BJ (cell line): ENCODE results near the gene DLG4. TPM values are rescaled to one million over a fixed set of nuclear protein-coding genes. Genes with fewer than 3 reads are reported as not detected.

ENCODE experiments used
- CTCF ChIA-PET: fragments of 350-600 bp; formaldehyde crosslinking; extraction: SDS; loops from one replicate; lab custom pipeline; 2021; ENCODE audit warnings: antibody characterized with exemption, inconsistent platforms; lab: Yijun Ruan, JAX
- POLR2A ChIA-PET: fragments of 300-600 bp; sonication (Branson Sonifier 250); formaldehyde crosslinking; extraction: SDS; loops from one replicate; lab custom pipeline; 2021; ENCODE audit warnings: antibody characterized with exemption; lab: Charles Lee
- DNase-seq: peaks from one replicate; pipeline ENCODE4 v3.0.0-alpha.2; 2011; ENCODE audit warnings: low read depth
- H3K27me3 ChIP-seq: 2 replicates; pipeline ENCODE4 v1.6.0; 2011; ENCODE audit warnings: low read length; ENCODE audit not compliant: control insufficient read depth, insufficient read depth
- H3K36me3 ChIP-seq: 2 replicates; pipeline ENCODE4 v1.5.1; 2011; ENCODE audit warnings: low read length; ENCODE audit not compliant: control insufficient read depth, insufficient read depth
- H3K4me3 ChIP-seq: 2 replicates; pipeline ENCODE4 v1.5.1; 2011; ENCODE audit warnings: low read depth, mild to moderate bottlenecking, control low read depth, low read length
- CTCF ChIP-seq: IDR thresholded peaks from 2 replicates; pipeline ENCODE4 v1.5.1; 2011; ENCODE audit warnings: low read depth, mild to moderate bottlenecking, control low read depth, inconsistent platforms, low read length, moderate library complexity; ENCODE audit not compliant: insufficient read depth
- polyA plus RNA-seq: library from polyadenylated mRNA; depleted of rRNA; stranded (reverse); fragments of >200 nt; gene quantifications from 2 replicates; pipeline ENCODE4 v1.2.3, GENCODE V29; 2011

The DLG4 gene
- polyA plus RNA-seq, 1 experiment, result 20.4 TPM

DNA sequence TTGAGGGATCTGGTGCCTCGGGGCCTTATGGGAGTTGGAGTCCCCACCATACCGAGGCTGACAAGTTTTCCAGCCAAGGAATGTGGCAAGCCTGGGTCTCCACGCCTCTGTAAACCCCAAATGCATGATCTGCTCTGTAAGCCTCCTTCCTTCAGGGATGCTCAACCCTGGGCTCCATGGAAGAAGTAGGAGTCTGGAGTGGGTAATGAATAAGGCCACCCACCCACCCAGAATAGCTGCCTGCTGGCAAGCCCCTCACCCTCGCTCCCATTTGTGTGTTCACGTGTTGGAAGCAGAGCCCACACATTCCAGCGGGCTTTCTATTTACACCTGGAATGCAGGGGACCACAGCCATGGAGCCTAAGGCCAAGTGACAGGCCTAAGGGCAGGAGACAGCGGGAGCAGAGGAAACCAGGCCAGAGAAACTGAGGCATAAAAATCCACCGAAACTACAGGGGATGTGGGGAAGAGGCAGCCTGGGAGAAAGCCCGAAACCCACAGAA lies 4.4 kb downstream of the DLG4 start:
- Histone ChIP-seq H3K36me3 (no peaks in the 10 kb centered on the region), H3K27me3 (no peaks in the 10 kb centered on the region), H3K4me3 (peak overlapping the region; percentile 66)
- no peak for TF ChIP-seq CTCF
- DNase-seq, result no peak
- ChIA-PET CTCF (interaction anchor here (1.0 to 2.3 kb wide), 5 partner anchors 29 to 170 kb away, joined by 3 to 11 read pairs (median 4); no protein-coding TSS in a partner anchor), POLR2A (interaction anchor here (0.6 kb wide), 1 partner anchor 24 kb away, joined by 3 read pairs; the partner anchor contains the start of gene PHF23)

DNA sequence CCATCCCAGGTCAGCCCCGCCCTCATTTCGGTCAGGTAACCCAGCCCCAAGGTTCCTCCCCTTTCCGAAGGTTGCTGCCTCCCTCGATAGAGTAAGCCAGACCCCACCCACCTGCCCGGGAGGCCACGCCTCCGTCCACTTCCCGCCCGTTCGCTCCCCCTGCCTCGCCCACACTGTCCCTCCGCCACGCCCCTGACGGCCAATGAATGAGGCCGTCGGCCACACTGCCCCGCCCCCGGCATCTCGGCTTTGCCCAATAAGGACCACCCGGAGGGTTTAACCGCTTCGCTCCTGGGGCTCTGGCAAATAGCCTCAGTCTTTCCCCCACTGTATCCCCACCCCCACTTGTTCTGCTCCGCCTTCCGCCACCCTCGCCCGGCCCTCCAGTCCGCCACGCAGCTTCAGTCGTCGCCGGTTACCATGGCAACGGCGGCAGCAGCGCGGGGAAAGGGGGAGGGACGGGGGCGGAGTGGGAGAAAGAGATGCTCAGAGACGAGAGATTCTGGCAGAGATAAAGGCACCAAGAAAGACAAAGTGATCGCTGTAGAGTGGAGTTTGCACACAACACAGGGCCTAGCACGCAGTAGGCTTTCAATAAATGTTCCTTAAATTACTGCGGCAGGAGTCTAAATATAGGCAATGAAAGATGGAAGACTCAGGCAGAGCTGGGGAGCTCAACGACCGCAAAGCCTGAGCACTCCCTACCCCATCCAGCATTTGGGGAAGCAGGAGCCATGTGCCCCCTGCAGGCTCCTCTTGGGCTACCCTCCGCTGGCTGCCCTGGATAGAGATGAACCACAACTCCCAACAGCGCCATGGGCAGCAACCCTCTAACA lies 5.1 kb downstream of the DLG4 start:
- TF ChIP-seq CTCF, result peak; percentile 71
- Histone ChIP-seq H3K27me3 (no peaks in the 10 kb centered on the region), H3K4me3 (peak overlapping the region; percentile 38), H3K36me3 (no peaks in the 10 kb centered on the region)
- DNase-seq, result peak; percentile 71
- POLR2A ChIA-PET, result no interaction called here
- CTCF ChIA-PET, result interaction anchor here (1.1 to 2.3 kb wide), 5 partner anchors 20 to 170 kb away, joined by 3 to 11 read pairs (median 4); partner anchors contain the start of genes DVL2 and SLC16A11

GRCh38 chr17:7213895-7214299 lies 5.7 kb downstream of the DLG4 start:
- ChIA-PET POLR2A (no interaction called here), CTCF (interaction anchor here (1.1 to 2.3 kb wide), 5 partner anchors 21 to 170 kb away, joined by 3 to 11 read pairs (median 4); partner anchors contain the start of genes DVL2 and SLC16A11)
- peak; percentile 45 for TF ChIP-seq CTCF
- H3K27me3 ChIP-seq, result no peaks in the 10 kb centered on the region
- peak overlapping the region; percentile 38 for H3K4me3 ChIP-seq
- H3K36me3 ChIP-seq, result no peaks in the 10 kb centered on the region
- DNase-seq, result no peak

DNA sequence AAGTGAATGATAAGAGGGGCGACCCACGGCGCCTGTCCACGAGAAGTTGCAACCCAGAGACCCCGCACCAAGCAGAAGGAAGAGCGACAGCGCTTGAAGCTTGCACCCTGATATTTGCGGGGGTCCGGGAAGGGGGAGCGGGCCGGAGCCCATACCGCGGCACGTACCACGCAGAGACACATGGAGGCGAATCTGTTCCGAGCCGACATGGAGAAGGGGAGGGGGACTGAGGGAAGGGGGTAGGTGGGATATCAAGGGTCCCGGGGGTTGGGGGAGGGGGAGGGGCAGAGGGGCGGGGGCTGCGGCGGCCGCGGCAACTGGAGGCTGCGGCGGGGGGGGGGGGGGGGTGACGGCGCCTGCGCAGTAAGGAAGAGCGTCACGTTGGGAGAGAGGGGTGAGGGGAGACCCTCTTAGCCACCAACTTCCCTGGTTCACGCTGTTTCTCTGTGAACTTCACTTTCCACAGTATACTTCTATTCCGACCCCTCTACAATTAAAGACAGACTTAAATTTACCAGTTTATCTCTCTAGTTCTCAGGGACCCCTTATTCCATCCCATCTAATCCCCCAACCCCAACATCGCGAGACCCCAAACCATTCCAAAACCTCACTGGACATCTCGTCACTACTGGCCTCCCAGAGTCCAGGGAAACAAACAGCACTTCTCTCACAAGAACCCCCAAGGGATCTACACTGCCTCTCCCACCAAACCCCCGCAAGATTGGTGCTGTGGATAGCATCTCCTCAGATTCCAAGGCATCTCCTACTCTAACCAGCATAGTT lies 8.0 kb downstream of the DLG4 start:
- ChIA-PET CTCF (no interaction called here), POLR2A (no interaction called here)
- Histone ChIP-seq H3K27me3 (no peaks in the 10 kb centered on the region), H3K36me3 (peaks cover 2% of the 10 kb centered on the region; the same call in 1 of the 2 replicates), H3K4me3 (no peak overlapping the region)
- no peak for DNase-seq
- no peak for TF ChIP-seq CTCF
